Hepatic stellate cell (primary cell): ENCODE data around the gene ALDH16A1.

Experiments
- DNase-seq: peaks from one replicate; pipeline ENCODE4 v3.0.0; 2011; ENCODE audit warnings: low spot score

The ALDH16A1 gene

DNA sequence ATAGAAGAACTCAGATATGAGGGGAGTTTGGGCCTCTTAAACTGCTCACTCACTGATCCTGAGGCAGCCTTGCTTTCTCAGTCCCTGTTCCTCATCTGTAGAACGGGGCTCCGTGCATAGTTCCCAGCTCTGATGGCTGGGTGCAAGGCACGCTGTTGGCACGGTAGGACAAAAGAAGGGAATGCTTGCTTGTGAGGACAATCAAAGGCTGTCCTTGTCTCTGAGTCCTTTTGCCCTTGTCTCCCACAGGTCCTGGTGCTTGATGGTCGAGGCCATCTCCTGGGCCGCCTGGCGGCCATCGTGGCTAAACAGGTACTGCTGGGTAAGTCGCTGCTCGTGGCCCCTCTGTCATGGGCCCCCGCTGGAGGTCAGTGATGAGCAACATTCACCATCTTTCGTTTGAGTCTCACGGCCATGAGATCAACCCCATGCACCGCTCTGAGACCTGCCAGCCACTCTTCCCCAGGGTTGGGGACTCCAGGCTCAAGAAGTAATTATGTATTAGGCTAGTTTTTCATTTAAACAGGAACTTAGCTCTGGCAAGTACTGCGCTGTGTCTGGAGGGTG, 36.7 kb downstream of the ALDH16A1 start:
- no peak for DNase-seq

DNA sequence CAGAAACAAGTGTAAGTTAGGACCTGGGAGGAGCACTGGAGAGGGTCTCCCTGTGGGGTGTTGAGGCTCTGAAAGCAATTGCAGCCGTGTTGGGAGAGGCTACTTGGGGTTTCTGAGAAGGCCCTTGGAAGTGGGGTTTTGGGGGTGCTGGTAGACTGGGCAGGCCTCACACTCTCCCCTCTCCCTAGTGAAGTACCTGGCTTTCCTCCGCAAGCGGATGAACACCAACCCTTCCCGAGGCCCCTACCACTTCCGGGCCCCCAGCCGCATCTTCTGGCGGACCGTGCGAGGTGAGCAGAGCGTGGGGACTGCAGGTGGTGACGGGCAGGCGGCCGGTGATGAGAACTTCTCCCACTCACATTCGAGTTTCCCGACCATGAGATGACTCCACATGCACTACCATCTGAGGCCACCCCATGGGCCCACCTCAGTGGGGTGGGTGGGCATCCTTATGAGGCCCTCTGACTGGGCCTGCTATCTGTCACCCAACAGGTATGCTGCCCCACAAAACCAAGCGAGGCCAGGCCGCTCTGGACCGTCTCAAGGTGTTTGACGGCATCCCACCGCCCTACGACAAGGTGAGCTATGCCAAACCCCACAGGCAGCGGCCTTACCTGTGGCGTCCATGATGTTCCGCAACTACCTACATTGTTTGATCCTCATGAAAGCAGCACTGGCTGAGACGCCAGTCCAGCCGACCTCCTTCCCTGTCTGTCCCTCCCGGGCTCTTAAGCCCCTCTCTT, 37.4 kb downstream of the ALDH16A1 start:
- DNase-seq, result no peak

DNA sequence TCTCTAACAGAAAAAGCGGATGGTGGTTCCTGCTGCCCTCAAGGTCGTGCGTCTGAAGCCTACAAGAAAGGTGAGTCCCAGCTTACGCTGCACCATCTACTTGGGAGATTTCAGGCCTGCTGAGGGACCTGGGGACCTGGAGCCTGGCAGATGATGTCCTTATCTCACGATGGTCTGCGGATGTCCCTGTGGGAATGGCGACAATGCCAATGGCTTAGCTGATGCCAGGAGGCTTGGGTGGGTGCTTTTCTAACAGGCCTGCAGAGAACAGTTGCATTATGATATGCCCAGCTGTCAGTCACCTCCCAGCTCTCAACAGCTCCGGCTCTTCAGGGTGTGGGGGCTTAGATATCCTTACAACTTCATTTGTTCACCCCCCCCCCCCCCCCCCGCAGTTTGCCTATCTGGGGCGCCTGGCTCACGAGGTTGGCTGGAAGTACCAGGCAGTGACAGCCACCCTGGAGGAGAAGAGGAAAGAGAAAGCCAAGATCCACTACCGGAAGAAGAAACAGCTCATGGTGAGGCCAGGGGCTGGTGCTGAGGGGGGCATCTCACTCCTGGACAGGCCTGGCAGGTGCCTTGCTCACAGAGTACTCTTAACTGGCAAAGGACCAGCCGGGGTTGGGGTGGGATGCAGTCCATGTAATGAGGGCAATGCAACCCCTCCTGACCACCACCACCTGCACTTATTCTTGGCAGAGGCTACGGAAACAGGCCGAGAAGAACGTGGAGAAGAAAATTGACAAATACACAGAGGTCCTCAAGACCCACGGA, 38.2 kb downstream of the ALDH16A1 start:
- no peak for DNase-seq

DNA sequence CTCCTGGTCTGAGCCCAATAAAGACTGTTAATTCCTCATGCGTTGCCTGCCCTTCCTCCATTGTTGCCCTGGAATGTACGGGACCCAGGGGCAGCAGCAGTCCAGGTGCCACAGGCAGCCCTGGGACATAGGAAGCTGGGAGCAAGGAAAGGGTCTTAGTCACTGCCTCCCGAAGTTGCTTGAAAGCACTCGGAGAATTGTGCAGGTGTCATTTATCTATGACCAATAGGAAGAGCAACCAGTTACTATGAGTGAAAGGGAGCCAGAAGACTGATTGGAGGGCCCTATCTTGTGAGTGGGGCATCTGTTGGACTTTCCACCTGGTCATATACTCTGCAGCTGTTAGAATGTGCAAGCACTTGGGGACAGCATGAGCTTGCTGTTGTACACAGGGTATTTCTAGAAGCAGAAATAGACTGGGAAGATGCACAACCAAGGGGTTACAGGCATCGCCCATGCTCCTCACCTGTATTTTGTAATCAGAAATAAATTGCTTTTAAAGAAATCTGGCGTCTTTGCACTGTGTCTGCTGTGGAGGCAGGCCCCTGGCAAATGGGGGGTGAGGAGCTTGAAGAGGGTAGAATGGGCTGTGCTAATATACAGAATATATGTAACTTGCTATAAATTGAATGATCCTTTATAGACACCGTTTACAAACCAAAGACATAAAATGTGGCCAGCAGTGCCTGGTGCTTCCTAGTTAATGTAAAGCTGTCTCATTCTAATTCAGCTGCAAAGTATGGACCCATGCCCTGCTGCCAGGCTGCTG, 39.0 kb downstream of the ALDH16A1 start:
- DNase-seq, result no peak

DNA sequence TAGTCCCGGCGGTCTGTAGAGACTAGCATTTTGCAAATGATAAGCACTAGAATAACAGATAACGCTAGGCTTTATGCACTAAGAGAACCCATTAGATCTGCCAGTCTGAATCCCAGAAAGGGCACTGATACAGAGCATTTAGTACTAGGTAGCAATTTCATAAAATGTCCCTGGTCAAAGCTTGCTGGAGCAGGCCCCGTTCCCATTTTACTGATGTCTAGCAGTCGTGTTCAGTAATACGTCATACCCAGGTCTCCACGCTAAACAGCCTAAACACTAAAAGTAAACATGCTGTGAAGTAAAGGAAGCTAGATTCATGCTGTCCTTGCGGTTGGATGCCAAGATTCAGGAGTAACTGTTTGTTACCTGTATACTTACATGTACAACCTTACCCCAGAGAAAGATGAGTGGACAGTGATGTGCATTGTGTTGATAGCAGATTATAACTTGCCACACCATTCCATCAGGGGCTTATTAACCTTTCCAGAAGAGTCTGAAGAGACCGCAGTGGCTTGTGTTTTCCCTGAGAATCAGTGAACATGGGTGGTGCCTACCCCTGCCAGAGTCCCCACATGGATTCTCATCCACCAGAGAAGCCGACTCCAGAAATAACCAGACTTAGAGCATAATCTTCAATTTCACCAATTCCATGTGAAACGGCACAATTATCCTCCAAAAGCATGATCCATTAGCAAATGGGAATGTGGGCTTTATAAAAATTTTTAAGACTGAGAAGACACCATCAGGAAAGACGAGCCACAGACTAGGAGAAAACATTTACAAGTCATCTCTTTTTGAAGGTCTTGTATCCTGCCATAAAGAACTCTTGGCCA, 39.8 kb downstream of the ALDH16A1 start:
- no peak for DNase-seq

DNA sequence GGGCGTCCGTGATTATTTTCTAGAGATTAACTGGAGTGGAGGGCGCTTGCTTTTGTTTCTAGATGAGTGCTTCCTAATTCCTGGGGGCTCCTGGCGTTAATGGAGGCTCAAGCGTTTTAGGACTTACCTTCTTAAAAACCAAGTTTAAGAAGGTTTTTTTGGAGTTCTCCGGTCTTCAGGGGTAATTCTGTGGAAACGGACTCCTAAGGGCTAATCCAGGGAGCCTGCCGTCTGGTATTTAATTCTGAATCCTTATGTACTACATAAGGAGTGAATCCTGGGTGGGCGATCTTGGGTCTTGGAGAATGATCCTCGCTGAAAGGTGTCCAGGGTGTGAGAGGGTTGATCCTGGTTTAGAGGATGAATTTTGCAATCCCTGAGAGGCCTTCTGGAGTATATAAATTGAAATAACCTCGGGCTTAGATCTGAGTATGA, 43.6 kb downstream of the ALDH16A1 start:
- no peak for DNase-seq

DNA sequence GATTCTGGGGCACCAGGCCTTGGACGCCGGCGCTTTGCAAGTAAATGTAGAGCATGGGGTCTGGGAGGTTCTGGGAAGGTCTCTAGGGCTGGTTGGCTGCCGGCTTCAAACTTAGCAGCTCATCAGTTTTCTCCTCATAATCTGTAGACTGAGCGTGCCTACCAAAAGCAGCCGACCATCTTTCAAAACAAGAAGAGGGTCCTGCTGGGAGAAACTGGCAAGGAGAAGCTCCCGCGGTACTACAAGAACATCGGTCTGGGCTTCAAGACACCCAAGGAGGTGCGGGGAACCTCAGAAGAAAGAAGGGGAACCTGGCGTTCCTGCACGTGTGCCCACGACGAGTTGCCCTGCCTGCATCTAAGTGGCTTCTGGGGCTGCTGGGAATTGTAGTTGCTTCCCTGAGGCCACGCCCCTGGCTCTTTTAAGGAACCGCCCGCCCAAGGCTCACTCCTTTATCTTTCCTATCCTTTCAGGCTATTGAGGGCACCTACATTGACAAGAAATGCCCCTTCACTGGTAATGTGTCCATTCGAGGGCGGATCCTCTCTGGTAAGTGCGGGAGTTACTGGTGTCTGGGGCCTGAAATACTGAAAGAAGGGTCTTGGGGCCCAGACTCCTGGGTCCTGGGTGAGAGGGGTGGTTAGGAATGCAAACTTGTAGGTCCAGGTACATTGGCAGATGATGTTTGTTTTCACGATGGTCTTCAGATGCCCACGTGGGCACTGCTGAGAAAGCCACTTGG, 44.2 kb downstream of the ALDH16A1 start:
- DNase-seq, result peak; percentile 71

DNA sequence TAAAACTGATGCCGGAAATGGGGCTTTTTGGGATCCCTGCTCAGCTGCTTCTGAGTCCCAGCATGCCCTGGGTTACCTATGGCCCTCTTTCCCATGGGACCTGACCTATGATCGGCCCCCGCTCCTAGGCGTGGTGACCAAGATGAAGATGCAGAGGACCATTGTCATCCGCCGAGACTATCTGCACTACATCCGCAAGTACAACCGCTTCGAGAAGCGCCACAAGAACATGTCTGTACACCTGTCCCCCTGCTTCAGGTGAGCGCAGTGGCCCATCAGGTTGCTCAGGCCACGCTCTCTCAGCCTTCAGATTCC, 44.7 kb downstream of the ALDH16A1 start:
- no peak for DNase-seq

DNA sequence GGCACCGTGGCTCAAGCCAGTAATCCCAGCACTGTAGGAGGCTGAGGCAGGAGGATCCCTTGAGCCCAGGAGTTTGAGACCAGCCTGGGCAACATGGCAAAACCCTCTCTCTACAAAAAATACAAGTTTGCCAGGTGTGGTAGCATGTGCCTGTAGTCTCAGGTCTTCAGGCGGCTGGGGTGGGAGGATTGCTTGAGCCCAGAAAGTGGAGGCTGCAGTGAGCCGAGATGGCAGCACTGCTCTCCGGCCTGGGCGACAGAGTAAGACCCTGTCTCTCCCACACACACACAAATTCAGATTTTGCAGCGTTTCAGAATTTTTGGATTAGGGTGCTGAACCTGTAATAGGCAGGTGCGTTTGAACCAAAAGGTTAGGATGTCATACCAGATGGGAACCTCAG, 45.5 kb downstream of the ALDH16A1 start:
- no peak for DNase-seq

DNA sequence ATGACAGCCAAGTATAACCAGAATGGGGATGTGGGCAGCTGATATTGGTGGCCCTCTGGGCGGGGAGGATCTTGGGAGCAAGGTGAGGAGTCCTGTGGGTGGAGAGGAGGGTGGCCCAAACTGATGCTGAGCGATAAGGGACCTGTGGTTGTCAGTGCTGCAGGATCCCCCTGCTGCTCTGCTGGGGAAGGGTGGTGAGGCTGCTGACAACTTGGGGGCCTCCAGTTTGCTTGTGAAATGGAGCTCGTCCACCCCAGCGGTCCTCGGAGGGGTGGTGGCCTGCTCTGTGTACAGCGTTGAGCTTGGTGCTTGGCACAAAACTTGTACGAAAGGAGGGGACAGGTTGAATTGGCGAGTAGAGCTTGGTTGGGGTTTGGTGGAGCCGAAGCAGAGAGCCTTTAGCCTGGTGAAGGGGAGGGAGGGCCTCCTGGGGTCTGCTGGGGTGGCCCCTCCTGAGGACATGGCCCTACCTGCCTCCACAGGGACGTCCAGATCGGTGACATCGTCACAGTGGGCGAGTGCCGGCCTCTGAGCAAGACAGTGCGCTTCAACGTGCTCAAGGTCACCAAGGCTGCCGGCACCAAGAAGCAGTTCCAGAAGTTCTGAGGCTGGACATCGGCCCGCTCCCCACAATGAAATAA, 46.1 kb downstream of the ALDH16A1 start:
- DNase-seq, result no peak

DNA sequence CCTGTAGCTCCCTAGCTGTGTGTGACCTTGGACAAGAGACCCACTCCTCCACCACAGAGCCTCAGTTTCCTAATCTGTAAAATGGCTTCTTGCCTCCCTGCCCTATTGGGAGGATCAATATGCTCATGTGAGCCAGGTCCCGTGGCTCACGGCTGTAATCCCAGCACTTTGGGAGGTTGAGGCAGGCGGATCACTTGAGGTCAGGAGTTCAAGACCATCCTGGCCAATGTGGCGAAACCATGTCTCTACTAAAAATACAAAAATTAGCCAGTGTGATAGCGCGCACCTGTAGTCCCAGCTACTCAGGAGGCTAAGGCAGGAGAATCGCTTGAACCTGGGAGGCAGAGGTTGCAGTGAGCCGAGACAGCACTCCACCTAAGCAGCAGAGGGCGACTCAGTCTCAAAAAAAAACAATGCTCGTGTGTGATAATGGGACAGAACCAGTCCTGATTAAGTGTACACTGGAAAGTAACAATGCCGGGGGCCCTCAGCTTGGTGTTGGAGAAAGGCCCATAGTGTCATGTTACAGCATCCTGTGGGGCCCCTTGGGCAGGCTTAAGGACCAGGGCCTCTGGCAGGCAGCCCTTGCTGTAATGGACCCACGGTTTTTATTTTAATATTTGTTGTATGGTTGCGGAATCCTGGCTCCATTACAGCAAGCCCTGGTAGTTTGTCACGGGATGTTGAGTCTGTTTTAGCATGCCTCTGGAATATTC, 50.0 kb downstream of the ALDH16A1 start:
- peak; percentile 64 for DNase-seq

DNA sequence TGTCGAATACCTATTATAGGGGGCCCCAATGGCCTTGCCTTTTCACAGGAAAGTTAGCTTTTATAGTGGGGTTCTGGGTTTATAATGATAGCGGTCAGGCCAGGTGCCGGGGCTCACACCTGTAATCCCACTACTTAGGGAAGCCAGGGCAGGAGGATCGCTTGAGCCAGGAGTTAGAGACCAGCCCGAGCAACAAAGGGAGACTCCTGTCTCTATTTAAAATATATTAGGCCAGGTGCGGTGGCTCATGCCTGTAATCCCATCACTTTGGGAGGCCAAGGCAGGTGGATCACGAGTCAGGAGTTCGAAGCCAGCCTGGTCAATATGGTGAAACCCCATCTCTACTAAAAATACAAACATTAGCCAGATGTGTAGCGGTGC, 50.5 kb downstream of the ALDH16A1 start:
- DNase-seq, result no peak

DNA sequence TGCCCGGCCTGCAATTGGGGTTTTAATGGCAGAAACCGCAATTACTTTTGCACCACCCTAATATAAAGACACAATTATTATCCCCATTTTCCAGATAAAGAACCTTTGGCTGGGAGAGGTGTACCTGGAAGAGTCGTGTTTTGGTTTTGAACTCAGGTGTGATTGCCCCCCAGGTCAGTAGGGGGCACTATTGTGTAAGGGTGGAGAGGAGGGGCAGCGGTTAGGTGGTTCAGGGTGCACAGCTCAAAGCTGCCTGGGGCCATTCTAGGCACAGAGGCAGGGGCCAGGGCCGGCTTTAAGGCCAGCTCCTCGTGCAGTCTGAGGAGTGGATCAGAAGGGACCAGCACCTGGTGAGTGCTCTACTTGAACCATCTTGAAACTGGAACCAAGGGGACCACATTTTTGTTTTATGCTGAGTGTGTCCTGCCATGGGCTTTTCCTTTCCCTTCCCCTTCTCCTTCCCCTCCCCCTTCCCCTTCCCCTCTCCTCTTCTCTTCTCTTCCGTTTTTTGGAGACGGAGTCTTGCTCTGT, 53.6 kb downstream of the ALDH16A1 start:
- DNase-seq, result no peak

DNA sequence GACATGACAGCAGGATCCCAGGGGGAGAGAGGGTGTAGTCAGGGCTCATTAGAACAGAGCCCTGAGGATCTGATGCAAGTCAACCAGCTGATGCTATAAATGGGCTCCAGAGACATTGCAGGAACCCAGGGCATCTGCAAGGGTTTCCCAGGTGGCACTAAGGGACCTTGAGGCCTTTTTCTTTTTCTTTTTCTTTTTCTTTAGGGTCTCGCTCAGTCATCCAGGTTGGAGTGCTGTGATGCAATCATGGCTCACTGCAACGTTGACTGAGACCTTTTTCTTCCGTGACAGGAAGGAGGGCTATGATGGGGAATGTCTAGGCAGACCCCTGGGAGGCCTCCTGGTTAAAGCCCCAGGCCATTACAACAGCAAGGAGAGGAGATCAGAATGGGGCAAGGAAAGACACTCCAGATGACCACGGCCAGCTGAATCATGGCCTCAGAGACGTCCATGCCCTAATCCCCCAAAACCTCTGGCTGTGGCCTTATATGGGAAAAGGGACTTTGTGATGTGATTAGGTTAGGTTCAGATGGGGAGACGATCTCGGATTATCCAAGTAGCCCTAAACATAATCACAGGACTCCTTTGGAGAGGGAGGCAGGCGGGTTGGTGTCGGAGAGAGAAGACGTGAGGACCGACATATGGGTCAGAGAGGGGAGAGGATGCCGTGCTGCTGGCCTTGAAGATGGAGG, 54.9 kb downstream of the ALDH16A1 start:
- DNase-seq, result no peak

DNA sequence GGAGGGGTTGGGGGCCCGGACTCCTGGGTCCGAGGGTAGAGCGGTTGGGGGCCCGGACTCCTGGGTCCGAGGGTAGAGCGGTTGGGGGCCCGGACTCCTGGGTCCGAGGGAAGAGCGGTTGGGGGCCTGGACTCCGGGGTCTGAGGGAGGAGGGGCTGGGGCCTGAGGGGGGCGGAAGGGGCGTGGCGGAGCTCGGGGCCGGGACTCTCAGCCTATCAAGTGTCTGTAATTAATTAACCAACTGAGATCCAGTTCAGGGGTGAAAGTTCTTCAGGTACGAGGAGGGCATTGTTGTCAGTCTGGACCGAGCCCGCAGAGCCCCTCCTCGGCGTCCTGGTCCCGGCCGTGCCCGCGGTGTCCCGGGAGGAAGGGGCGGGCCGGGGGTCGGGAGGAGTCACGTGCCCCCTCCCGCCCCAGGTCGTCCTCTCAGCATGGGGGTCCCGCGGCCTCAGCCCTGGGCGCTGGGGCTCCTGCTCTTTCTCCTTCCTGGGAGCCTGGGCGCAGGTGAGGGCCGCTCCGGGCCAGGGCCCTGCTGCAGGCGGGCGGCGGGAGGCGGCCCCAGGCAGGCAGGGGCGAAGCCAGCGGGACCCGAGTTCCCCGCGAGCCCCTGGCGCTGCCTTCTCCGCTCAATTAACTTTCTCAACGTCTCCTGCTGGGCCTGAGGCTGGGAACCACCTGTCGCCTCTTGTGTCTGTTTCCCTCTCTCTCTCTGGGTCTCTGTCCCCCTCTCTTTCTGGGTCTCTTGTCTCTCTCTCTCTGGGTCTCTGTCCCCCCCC, 60.1 kb downstream of the ALDH16A1 start:
- peak; percentile 60 for DNase-seq

DNA sequence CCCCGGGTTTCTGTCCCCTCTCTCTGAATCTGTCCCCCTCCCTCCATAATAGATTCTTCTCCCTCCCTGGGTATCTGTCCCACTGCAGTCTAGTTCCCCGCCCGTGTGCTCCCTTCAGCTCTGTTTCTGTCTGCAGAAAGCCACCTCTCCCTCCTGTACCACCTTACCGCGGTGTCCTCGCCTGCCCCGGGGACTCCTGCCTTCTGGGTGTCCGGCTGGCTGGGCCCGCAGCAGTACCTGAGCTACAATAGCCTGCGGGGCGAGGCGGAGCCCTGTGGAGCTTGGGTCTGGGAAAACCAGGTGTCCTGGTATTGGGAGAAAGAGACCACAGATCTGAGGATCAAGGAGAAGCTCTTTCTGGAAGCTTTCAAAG, 60.7 kb downstream of the ALDH16A1 start:
- DNase-seq, result no peak

DNA sequence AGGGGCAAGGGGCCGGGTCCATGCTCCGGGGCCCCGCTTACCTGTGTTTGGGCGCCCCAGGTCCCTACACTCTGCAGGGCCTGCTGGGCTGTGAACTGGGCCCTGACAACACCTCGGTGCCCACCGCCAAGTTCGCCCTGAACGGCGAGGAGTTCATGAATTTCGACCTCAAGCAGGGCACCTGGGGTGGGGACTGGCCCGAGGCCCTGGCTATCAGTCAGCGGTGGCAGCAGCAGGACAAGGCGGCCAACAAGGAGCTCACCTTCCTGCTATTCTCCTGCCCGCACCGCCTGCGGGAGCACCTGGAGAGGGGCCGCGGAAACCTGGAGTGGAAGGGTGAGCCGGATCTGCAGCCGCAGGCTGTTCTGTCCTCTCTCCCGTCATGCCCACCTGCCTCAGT, 61.1 kb downstream of the ALDH16A1 start:
- DNase-seq, result no peak

DNA sequence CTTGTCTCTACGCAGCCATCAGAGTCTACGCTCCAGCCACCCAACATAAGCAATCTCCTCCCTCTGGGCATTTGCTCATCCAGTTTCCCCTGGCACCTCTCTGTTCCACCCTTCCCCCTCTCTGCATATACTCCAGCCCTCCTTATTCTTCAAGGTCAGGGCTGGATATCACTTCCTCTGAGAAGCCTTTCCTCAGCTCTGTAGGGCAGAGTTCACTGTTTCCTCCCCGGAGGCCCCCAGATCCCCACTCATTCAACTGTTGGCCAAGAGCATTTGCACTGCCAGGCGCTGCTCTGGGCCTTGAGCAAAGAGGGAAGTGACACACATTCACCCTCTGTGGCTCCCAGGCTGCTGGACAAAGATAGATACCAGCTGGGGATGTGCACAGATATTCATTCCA, 62.7 kb downstream of the ALDH16A1 start:
- DNase-seq, result no peak
